GM23338 (cell line): Measurements from ENCODE around the gene ADAM20. TPM values are rescaled to one million over a fixed set of nuclear protein-coding genes. Genes with fewer than 3 reads are reported as not detected.

ENCODE experiments used
- ATAC-seq: fragments of 200-7000 bp; cut with Tn5 transposase; 3 replicates; pipeline ENCODE4 v1.9.1; 2020
- DNase-seq: peaks from one replicate; pipeline ENCODE4 v3.0.0-alpha.2; 2015; ENCODE audit warnings: low spot score
- H2AFZ ChIP-seq: fragments of 200-600 bp; sonication (generic); 2 replicates; pipeline ENCODE4 v1.8.0; 2016; ENCODE audit warnings: antibody characterized with exemption, mild to moderate bottlenecking, moderate library complexity
- H3F3A ChIP-seq: fragments of 200-600 bp; sonication (generic); replicated peaks from 2 replicates; pipeline ENCODE4 v1.8.0; 2017; ENCODE audit warnings: antibody characterized with exemption, mixed run types, low read depth
- H3K27ac ChIP-seq: fragments of 200-600 bp; sonication (generic); 2 replicates; pipeline ENCODE4 v1.6.1; 2016; ENCODE audit warnings: low read depth
- H3K27me3 ChIP-seq: fragments of 200-600 bp; sonication (generic); 2 replicates; pipeline ENCODE4 v1.8.0; 2016; ENCODE audit warnings: mild to moderate bottlenecking, mixed run types, moderate library complexity; ENCODE audit not compliant: insufficient read depth
- H3K36me3 ChIP-seq: fragments of 200-600 bp; sonication (generic); 2 replicates; pipeline ENCODE4 v1.8.0; 2016; ENCODE audit warnings: mild to moderate bottlenecking; ENCODE audit not compliant: insufficient read depth
- H3K4me1 ChIP-seq: fragments of 200-600 bp; sonication (generic); 2 replicates; pipeline ENCODE4 v1.8.0; 2016; ENCODE audit warnings: mild to moderate bottlenecking, moderate library complexity; ENCODE audit not compliant: insufficient read depth
- H3K4me2 ChIP-seq: fragments of 200-600 bp; sonication (generic); 2 replicates; pipeline ENCODE4 v1.7.1; 2017; ENCODE audit warnings: mixed run types
- H3K4me3 ChIP-seq: fragments of 200-600 bp; sonication (generic); 2 replicates; pipeline ENCODE4 v1.6.1; 2016; ENCODE audit warnings: mixed run types
- H3K79me2 ChIP-seq: fragments of 200-600 bp; sonication (generic); replicated peaks from 2 replicates; pipeline ENCODE4 v1.8.0; 2017; ENCODE audit warnings: mild to moderate bottlenecking; ENCODE audit not compliant: insufficient read depth
- H3K9me2 ChIP-seq: fragments of 200-600 bp; sonication (generic); 2 replicates; pipeline ENCODE4 v1.8.0; 2017; ENCODE audit not compliant: insufficient read depth
- H4K20me1 ChIP-seq: fragments of 200-600 bp; sonication (generic); replicated peaks from 2 replicates; pipeline ENCODE4 v1.8.0; 2017; ENCODE audit warnings: mild to moderate bottlenecking; ENCODE audit not compliant: insufficient read depth
- H3K27ac Mint-ChIP-seq: 2 replicates; pipeline ENCODE4 v1.8.0; 2020; ENCODE audit warnings: inconsistent platforms, mild to moderate bottlenecking, moderate library complexity, mixed read lengths
- H3K27me3 Mint-ChIP-seq: 3 replicates; pipeline ENCODE4 v1.8.0; 2022; ENCODE audit warnings: low read depth, mild to moderate bottlenecking, moderate library complexity, mixed read lengths, inconsistent platforms; ENCODE audit not compliant: insufficient read depth, poor library complexity
- H3K36me3 Mint-ChIP-seq: 3 replicates; pipeline ENCODE4 v1.8.0; 2021; ENCODE audit warnings: low read depth, mild to moderate bottlenecking, inconsistent platforms, moderate library complexity, mixed read lengths
- H3K4me1 Mint-ChIP-seq: 3 replicates; pipeline ENCODE4 v1.8.0; 2020; ENCODE audit warnings: mild to moderate bottlenecking, inconsistent platforms, mixed read lengths
- H3K4me3 Mint-ChIP-seq: 3 replicates; pipeline ENCODE4 v1.8.0; 2021; ENCODE audit warnings: moderate library complexity, mild to moderate bottlenecking, inconsistent platforms, mixed read lengths
- H3K9me3 Mint-ChIP-seq: 3 replicates; pipeline ENCODE4 v1.8.0; 2020; ENCODE audit warnings: moderate library complexity, mild to moderate bottlenecking, inconsistent platforms, mixed read lengths
- EZH2 ChIP-seq: fragments of 200-600 bp; sonication (generic); IDR thresholded peaks from one replicate; pipeline ENCODE4 v1.8.0; 2017; ENCODE audit warnings: antibody characterized with exemption, mild to moderate bottlenecking, low read depth; ENCODE audit not compliant: unreplicated experiment
- EZH2phosphoT487 ChIP-seq: fragments of 200-600 bp; sonication (generic); IDR thresholded peaks from one replicate; pipeline ENCODE4 v1.8.1; 2018; ENCODE audit warnings: antibody characterized with exemption; ENCODE audit not compliant: unreplicated experiment
- POLR2AphosphoS5 ChIP-seq: IDR thresholded peaks from 2 replicates; pipeline ENCODE4 v1.6.1; 2016; ENCODE audit warnings: antibody characterized with exemption, low read depth
- ZNF114 ChIP-seq: fragments of 250-450 bp; sonication (Bioruptor Pico); IDR thresholded peaks from 2 replicates; pipeline ENCODE4 v1.5.0; 2020; ENCODE audit warnings: mild to moderate bottlenecking, moderate library complexity
- ZNF331 ChIP-seq: fragments of 250-450 bp; sonication (Bioruptor Pico); IDR thresholded peaks from 2 replicates; pipeline ENCODE4 v1.5.0; 2020; ENCODE audit warnings: low read depth, mild to moderate bottlenecking, moderate library complexity
- ZNF462 ChIP-seq: fragments of 250-450 bp; sonication (Bioruptor Pico); IDR thresholded peaks from 2 replicates; pipeline ENCODE4 v1.5.0; 2020; ENCODE audit warnings: mild to moderate bottlenecking, moderate library complexity
- long read RNA-seq: library from polyadenylated mRNA; unstranded; transcript quantifications from one replicate; pipeline ENCODE4 v2.0.0, GENCODE V29; 2020; ENCODE audit not compliant: unreplicated experiment
- polyA plus RNA-seq: library from polyadenylated mRNA; unstranded; fragments of >200 nt; fragmentation: Nextera tagmentation; extraction: Ambion mirVana; gene quantifications from 2 replicates; pipeline ENCODE4 v1.2.1, GENCODE V29; 2016
- total RNA-seq: library from RNA; depleted of rRNA; stranded (reverse); fragments of >200 nt; shearing (Covaris generic); gene quantifications from 2 replicates; pipeline ENCODE4 v1.2.3, GENCODE V29; 2014; rRNA removed
- TF ChIP-seq, protein P1 (sequence below): IDR thresholded peaks from one replicate; pipeline ENCODE4 v1.6.1; 2018; ENCODE audit warnings: antibody characterized with exemption; ENCODE audit not compliant: unreplicated experiment

ADAM20 gene
- total RNA-seq (1.7 and 2.1 TPM in 2 replicates), polyA plus RNA-seq (0.06 TPM in 1 of 2 replicates, not detected in the other)
- long read RNA-seq, result 0 reads

GRCh38 chr14:70534904-70535303 is at the start of gene ADAM20:
Gene ADAM20 (minus strand): TSS chr14:70535004. CDS start chr14:70524757, 10,247 bp downstream.
- Histone ChIP-seq H3K79me2 (no peaks in the 10 kb centered on the region), H4K20me1 (no peaks in the 10 kb centered on the region), H3K4me2 (no peak within 1 kb of the TSS), H3K9me2 (0 out of 2 replicates have a peak, but pooled peaks cover 4% of the 10 kb centered on the region), H3K4me1 (no peaks in the 10 kb centered on the region), H3K4me3 (no peak within 1 kb of the TSS), H3K36me3 (peaks cover 4% of the 10 kb centered on the region; the same call in 1 of the 2 replicates), H3K27me3 (no peaks in the 10 kb centered on the region), H3F3A (no peaks in the 10 kb centered on the region), H2AFZ (no peak within 1 kb of the TSS), H3K27ac (no peak within 1 kb of the TSS)
- ATAC-seq (no peak), DNase-seq (no peak)
- H3K4me1 Mint-ChIP-seq, result no peaks in the 10 kb centered on the region
- peaks cover 54% of the 10 kb centered on the region for H3K9me3 Mint-ChIP-seq
- peaks cover 3% of the 10 kb centered on the region for H3K27me3 Mint-ChIP-seq
- TF ChIP-seq ZNF331, result no peak
- TF ChIP-seq POLR2AphosphoS5, result no peak
- TF ChIP-seq EZH2, result no peak
- no peak within 1 kb of the TSS for H3K4me3 Mint-ChIP-seq
- H3K36me3 Mint-ChIP-seq, result peaks cover 52% of the 10 kb centered on the region
- no peak within 1 kb of the TSS for H3K27ac Mint-ChIP-seq

DNA sequence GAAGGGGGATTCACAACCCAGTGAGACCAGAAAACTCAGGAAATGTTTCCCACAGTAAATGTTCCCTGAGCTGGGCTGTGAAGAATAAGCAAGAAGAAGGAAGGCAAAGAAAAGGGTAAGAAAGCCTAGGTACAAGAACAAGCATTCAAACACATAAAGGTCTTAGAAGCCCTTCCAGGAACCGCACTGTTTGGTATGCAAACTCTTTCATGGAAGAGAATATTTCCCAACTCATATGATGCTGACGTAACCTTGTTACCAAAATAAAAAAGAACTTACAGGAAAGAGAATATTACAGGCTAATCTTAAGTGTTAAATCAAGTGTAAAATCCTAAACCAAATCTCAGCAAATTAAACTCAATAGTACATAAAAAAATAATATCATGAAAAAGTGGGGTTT is 42.1 kb upstream of the ADAM20 start:
- Histone ChIP-seq H3K27me3 (no peaks in the 10 kb centered on the region), H4K20me1 (no peaks in the 10 kb centered on the region), H3K4me1 (no peaks in the 10 kb centered on the region), H3K9me2 (no peaks in the 10 kb centered on the region), H3K4me2 (no peak overlapping the region), H2AFZ (no peak overlapping the region), H3K4me3 (no peak overlapping the region), H3K36me3 (no peaks in the 10 kb centered on the region; the same call in 1 of the 2 replicates), H3F3A (no peaks in the 10 kb centered on the region), H3K27ac (no peak overlapping the region), H3K79me2 (no peaks in the 10 kb centered on the region)
- DNase-seq, result no peak
- Mint-ChIP-seq H3K27ac (no peak overlapping the region), H3K9me3 (no peaks in the 10 kb centered on the region; the same call in 2 of the 3 replicates), H3K27me3 (no peaks in the 10 kb centered on the region), H3K4me1 (no peaks in the 10 kb centered on the region), H3K36me3 (peaks cover 19% of the 10 kb centered on the region), H3K4me3 (no peak overlapping the region)
- no peak for ATAC-seq
- TF ChIP-seq ZNF331, result no peak
- no peak for TF ChIP-seq EZH2phosphoT487
- no peak for TF ChIP-seq ZNF114
- TF ChIP-seq, protein P1, sequence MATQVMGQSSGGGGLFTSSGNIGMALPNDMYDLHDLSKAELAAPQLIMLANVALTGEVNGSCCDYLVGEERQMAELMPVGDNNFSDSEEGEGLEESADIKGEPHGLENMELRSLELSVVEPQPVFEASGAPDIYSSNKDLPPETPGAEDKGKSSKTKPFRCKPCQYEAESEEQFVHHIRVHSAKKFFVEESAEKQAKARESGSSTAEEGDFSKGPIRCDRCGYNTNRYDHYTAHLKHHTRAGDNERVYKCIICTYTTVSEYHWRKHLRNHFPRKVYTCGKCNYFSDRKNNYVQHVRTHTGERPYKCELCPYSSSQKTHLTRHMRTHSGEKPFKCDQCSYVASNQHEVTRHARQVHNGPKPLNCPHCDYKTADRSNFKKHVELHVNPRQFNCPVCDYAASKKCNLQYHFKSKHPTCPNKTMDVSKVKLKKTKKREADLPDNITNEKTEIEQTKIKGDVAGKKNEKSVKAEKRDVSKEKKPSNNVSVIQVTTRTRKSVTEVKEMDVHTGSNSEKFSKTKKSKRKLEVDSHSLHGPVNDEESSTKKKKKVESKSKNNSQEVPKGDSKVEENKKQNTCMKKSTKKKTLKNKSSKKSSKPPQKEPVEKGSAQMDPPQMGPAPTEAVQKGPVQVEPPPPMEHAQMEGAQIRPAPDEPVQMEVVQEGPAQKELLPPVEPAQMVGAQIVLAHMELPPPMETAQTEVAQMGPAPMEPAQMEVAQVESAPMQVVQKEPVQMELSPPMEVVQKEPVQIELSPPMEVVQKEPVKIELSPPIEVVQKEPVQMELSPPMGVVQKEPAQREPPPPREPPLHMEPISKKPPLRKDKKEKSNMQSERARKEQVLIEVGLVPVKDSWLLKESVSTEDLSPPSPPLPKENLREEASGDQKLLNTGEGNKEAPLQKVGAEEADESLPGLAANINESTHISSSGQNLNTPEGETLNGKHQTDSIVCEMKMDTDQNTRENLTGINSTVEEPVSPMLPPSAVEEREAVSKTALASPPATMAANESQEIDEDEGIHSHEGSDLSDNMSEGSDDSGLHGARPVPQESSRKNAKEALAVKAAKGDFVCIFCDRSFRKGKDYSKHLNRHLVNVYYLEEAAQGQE, result no peak

DNA sequence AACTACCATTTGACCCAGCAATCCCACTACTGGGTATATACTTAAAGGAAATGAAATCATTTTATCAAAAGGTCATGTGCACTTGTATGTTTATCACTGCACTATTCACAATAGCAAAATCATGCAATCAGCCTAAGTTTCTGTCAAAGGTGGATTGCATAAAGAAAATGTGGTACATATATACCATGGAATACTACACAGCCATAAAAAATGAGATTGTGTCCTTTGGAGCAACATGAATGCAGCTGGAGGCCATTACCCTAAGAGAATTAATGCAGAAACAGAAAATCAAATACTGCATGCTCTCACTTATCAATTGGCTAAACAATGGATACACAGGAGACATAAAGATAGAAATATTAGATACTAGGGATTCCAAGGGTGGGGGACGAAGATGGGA is 38.2 kb upstream of the ADAM20 start:
- H3K36me3 Mint-ChIP-seq, result peaks cover 7% of the 10 kb centered on the region; the same call in 1 of the 3 replicates
- H4K20me1 ChIP-seq, result no peaks in the 10 kb centered on the region; the same call in 1 of the 2 replicates
- H3K27ac Mint-ChIP-seq, result no peak overlapping the region
- no peaks in the 10 kb centered on the region for H3K9me2 ChIP-seq
- no peak overlapping the region for H2AFZ ChIP-seq
- H3K4me1 ChIP-seq, result peaks cover 16% of the 10 kb centered on the region
- H3K9me3 Mint-ChIP-seq, result no peaks in the 10 kb centered on the region; the same call in 2 of the 3 replicates
- no peaks in the 10 kb centered on the region for H3K27me3 Mint-ChIP-seq
- H3K36me3 ChIP-seq, result no peaks in the 10 kb centered on the region
- H3K27me3 ChIP-seq, result no peaks in the 10 kb centered on the region
- DNase-seq (no peak), ATAC-seq (no peak)
- H3F3A ChIP-seq, result no peaks in the 10 kb centered on the region
- H3K4me1 Mint-ChIP-seq, result peaks cover 13% of the 10 kb centered on the region
- H3K79me2 ChIP-seq, result peaks cover 17% of the 10 kb centered on the region; the same call in 1 of the 2 replicates
- no peak overlapping the region for H3K4me3 Mint-ChIP-seq
- no peak overlapping the region for H3K4me2 ChIP-seq
- H3K27ac ChIP-seq, result no peak overlapping the region
- H3K4me3 ChIP-seq, result no peak overlapping the region
- TF ChIP-seq ZNF114 (no peak), ZNF462 (no peak)
